SU-DHL-6 (cell line): ENCODE data around the gene PTPRN2.

ENCODE experiments used
- CTCF ChIP-seq: fragments of 200-600 bp; sonication (generic); IDR thresholded peaks from one replicate; pipeline ENCODE4 v1.5.1; 2017; ENCODE audit warnings: antibody characterized with exemption, mild to moderate bottlenecking, low read length, moderate library complexity; ENCODE audit not compliant: insufficient read depth, poor library complexity, severe bottlenecking
- EZH2phosphoT487 ChIP-seq: fragments of 200-600 bp; sonication (generic), shearing (Covaris generic); conservative IDR thresholded peaks from 2 replicates; pipeline ENCODE4 v1.6.1; 2018; ENCODE audit warnings: mild to moderate bottlenecking, antibody characterized with exemption, low read length, moderate library complexity, mixed read lengths

- TF ChIP-seq CTCF (no peak), EZH2phosphoT487 (no peak)
Observed at GRCh38 chr7:158614700-158615099, 27.1 kb upstream of the PTPRN2 start.
